ENCODE results near the gene PI4KA.
"Not testable (repeated sequence)": the region's sequence is repeated elsewhere in the genome, so short reads cannot be mapped to it uniquely, and the experiment has no call there.

PI4KA gene

GRCh38 chr22:20744456-20744855 lies 114.2 kb downstream of the PI4KA start:
- no peak for DNase-seq

- DNase-seq = no peak
Observed at GRCh38 chr22:20742764-20743163, 115.8 kb downstream of the PI4KA start.

- no peak for DNase-seq
Observed at GRCh38 chr22:20741634-20742581, 116.7 kb downstream of the PI4KA start.

- no peak for DNase-seq
Observed at GRCh38 chr22:20741008-20741633, 117.5 kb downstream of the PI4KA start.

- no peak for DNase-seq
Observed at GRCh38 chr22:20740222-20740951, 118.2 kb downstream of the PI4KA start.

- DNase-seq = no peak
Observed at GRCh38 chr22:20738394-20739089, 120.1 kb downstream of the PI4KA start.

- not testable (repeated sequence) for DNase-seq
Observed at GRCh38 chr22:20736891-20737290, 121.7 kb downstream of the PI4KA start.

- DNase-seq = not testable (repeated sequence)
Observed at GRCh38 chr22:20735356-20736162, 123.1 kb downstream of the PI4KA start.

- DNase-seq = not testable (repeated sequence)
Observed at GRCh38 chr22:20732431-20732830, 126.2 kb downstream of the PI4KA start.

- no peak for DNase-seq
Observed at GRCh38 chr22:20729194-20729593, 129.4 kb downstream of the PI4KA start.

GRCh38 chr22:20728523-20729190 lies 130.0 kb downstream of the PI4KA start:
- no peak for DNase-seq

GRCh38 chr22:20727118-20728015 lies 131.2 kb downstream of the PI4KA start:
- DNase-seq = no peak

- no peak for DNase-seq
Observed at GRCh38 chr22:20725987-20726558, 132.5 kb downstream of the PI4KA start.

GRCh38 chr22:20724676-20725454 lies 133.7 kb downstream of the PI4KA start:
- no peak for DNase-seq

- no peak for DNase-seq
Observed at GRCh38 chr22:20721409-20722218, 137.0 kb downstream of the PI4KA start.

GRCh38 chr22:20720692-20721408 lies 137.8 kb downstream of the PI4KA start:
- DNase-seq = no peak

GRCh38 chr22:20718727-20719126 lies 139.9 kb downstream of the PI4KA start:
- DNase-seq = not testable (repeated sequence)
